ENCODE measurements around the gene HSF2BP.
"Not testable (repeated sequence)": the region's sequence is repeated elsewhere in the genome, so short reads cannot be mapped to it uniquely, and the experiment has no call there.

HSF2BP gene

GRCh38 chr21:43513023-43513422 is 146.3 kb downstream of the HSF2BP start:
- DNase-seq, result not testable (repeated sequence)

- not testable (repeated sequence) for DNase-seq
Observed at GRCh38 chr21:43511209-43511608, 148.1 kb downstream of the HSF2BP start.

GRCh38 chr21:43510669-43511068 is 148.6 kb downstream of the HSF2BP start:
- not testable (repeated sequence) for DNase-seq

GRCh38 chr21:43503892-43504291 is 155.4 kb downstream of the HSF2BP start:
- not testable (repeated sequence) for DNase-seq

GRCh38 chr21:43503075-43503750 is 156.1 kb downstream of the HSF2BP start:
- DNase-seq, result not testable (repeated sequence)

GRCh38 chr21:43502407-43503071 is 156.7 kb downstream of the HSF2BP start:
- not testable (repeated sequence) for DNase-seq

GRCh38 chr21:43498924-43499323 is 160.4 kb downstream of the HSF2BP start:
- DNase-seq, result not testable (repeated sequence)

GRCh38 chr21:43498065-43498464 is 161.2 kb downstream of the HSF2BP start:
- not testable (repeated sequence) for DNase-seq

- not testable (repeated sequence) for DNase-seq
Observed at GRCh38 chr21:43494279-43495012, 164.8 kb downstream of the HSF2BP start.

GRCh38 chr21:43493471-43493870 is 165.8 kb downstream of the HSF2BP start:
- DNase-seq, result not testable (repeated sequence)

- DNase-seq, result not testable (repeated sequence)
Observed at GRCh38 chr21:43488235-43488634, 171.1 kb downstream of the HSF2BP start.

GRCh38 chr21:43486051-43486450 is 173.2 kb downstream of the HSF2BP start:
- not testable (repeated sequence) for DNase-seq

- DNase-seq, result not testable (repeated sequence)
Observed at GRCh38 chr21:43485016-43485415, 174.3 kb downstream of the HSF2BP start.

- DNase-seq, result not testable (repeated sequence)
Observed at GRCh38 chr21:43479197-43479596, 180.1 kb downstream of the HSF2BP start.

All from activated CD4-positive, alpha-beta T cell treated with anti-CD3 and anti-CD28 coated beads for 48 hours (primary cell).